ENCODE measurements around the gene BPI. TPM values are rescaled to one million over a fixed set of nuclear protein-coding genes. Genes with fewer than 3 reads are reported as not detected.
A peak's percentile ranks its signal among the peaks of the same experiment; 100 is the strongest.

The BPI gene
- total RNA-seq, 4 donors from 2014 or later: 0.66 to 0.92 TPM; not detected in 2

DNA sequence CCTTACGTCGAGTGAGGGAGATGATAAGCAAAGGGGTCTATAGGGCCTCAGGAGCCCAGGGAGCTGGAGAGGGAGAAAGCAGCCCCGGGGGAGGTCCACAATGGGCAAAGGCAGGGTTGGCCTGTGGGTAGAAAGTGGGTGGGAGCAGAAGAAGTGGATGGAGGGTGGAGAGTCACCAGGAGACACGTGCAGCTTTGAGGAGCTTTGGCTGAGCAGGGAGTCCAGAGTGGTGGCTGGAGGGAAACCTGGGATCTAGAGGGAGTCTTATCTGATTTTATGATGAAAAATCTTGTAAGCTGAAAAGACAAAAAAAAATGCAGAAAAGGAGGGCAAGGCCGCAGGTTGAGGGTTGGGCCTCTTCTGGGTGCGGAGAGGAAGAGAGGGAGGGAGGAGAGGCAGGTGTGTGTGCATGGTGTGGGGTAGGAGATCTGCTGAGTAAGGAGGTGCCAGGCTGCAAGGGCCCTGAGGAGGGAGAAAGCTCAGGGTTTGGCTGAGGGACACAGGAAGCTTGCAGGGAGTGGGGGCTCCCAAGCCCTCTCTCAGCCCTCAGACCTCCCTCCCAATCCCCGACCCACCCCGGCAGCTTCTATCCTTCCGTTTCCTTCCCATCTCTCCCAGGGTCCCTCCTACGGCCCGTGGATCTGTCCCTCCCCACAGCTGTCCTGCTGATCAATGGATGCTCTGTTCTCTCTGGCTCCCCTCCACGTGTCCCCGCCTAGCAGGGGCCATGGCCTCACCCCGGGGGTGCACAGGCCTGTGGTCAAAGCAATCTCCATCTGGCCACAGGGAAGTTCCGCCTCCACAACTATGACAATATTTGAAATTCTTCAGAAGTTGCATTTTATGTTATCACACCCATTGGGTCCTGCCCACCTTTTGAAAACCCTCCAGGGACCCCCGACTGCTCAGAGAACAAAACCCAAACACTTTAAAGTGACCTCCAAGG lies 17.1 kb upstream of the BPI start:
- 50% methylated on average over 16 of the region's 16 CpGs for WGBS
- intact Hi-C loops (cut with DNase I): no loop called here
- Histone ChIP-seq H3K36me3 (no peaks in the 10 kb centered on the region), H3K27ac (replicated peaks in 1 of 4) (no peak overlapping the region), H3K4me1 (peaks cover 3 to 15% (median 11%) of the 10 kb centered on the region in 4 donors), H3K9me3 (peaks cover 0 to 3% (median 0%) of the 10 kb centered on the region in 4 donors), H3K4me3 (no peak overlapping the region), H3K27me3 (peaks cover 0 to 3% (median 0%) of the 10 kb centered on the region in 4 donors)
- TF ChIP-seq, protein P1, sequence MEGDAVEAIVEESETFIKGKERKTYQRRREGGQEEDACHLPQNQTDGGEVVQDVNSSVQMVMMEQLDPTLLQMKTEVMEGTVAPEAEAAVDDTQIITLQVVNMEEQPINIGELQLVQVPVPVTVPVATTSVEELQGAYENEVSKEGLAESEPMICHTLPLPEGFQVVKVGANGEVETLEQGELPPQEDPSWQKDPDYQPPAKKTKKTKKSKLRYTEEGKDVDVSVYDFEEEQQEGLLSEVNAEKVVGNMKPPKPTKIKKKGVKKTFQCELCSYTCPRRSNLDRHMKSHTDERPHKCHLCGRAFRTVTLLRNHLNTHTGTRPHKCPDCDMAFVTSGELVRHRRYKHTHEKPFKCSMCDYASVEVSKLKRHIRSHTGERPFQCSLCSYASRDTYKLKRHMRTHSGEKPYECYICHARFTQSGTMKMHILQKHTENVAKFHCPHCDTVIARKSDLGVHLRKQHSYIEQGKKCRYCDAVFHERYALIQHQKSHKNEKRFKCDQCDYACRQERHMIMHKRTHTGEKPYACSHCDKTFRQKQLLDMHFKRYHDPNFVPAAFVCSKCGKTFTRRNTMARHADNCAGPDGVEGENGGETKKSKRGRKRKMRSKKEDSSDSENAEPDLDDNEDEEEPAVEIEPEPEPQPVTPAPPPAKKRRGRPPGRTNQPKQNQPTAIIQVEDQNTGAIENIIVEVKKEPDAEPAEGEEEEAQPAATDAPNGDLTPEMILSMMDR (IDR thresholded peaks at IDR 0.05): no peak
- TF ChIP-seq POLR2AphosphoS5 (IDR thresholded peaks at IDR 0.05) (no peak), EP300 (IDR thresholded peaks at IDR 0.05) (no peak), POLR2A (IDR thresholded peaks at IDR 0.05; ENCODE audit: low read depth) (no peak)
- DNase-seq (ENCODE audit: extremely low spot score): no peak

DNA sequence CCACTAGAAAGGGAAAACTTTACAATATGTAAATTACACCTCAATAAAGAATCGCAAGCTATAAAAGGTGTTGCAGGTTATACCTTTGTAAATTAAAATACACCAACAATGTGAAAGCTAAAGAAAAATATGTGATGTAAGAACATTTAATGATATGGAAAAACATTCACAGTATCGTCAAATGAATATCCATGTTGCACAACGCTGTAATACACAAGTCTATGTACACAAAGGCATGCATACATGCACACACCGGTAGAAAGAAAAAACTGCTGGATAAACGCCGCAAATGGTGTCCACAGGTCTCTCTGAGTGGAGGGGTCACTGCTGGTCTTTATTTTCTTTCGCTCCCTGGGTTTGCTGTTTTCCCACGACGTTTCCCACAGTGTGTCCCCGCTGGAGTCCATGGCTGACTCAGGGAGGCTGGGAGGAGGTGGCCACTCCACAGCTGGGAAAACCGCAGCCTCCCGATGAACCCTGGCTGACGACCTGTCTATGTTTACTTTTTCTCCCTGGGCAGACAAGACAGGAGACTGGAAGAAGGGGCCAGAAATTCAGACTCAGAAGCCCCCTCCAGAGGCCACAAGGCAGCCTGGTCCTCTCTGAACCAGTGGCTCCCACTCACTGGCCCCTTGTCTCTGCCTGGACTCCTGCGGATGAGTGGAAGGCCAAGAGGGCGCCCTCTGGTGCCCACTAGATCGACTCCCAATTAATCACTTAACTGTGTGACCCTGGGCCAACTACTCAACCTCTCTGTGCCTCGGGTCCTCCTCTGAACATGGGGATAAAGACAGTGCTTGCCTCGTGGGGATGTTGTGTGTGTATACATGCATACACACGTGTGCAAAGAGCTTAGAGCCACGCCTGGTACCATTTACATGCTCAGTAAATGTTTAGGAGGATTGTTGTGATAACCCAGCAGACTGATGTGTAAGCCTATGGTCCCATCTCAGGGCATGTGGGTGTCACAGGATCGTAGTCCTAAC lies 12.8 kb upstream of the BPI start:
- H3K4me1 ChIP-seq: peaks cover 3 to 15% (median 11%) of the 10 kb centered on the region in 4 donors
- no peak overlapping the region for H3K27ac ChIP-seq (replicated peaks in 1 of 4)
- H3K4me3 ChIP-seq: no peak overlapping the region
- H3K9me3 ChIP-seq: no peaks in the 10 kb centered on the region
- H3K27me3 ChIP-seq: peaks cover 0 to 10% (median 0%) of the 10 kb centered on the region in 4 donors
- no peaks in the 10 kb centered on the region for H3K36me3 ChIP-seq
- TF ChIP-seq POLR2A (IDR thresholded peaks at IDR 0.05; ENCODE audit: low read depth) (no peak), EP300 (IDR thresholded peaks at IDR 0.05) (no peak), POLR2AphosphoS5 (IDR thresholded peaks at IDR 0.05) (no peak)
- TF ChIP-seq, protein P1 (IDR thresholded peaks at IDR 0.05): peak in 2 of 3 experiments; percentile 14 to 39
- no peak for DNase-seq (ENCODE audit: extremely low spot score)
- intact Hi-C loops (cut with DNase I): no loop called here
- 46% methylated on average over 18 of the region's 21 CpGs for WGBS

DNA sequence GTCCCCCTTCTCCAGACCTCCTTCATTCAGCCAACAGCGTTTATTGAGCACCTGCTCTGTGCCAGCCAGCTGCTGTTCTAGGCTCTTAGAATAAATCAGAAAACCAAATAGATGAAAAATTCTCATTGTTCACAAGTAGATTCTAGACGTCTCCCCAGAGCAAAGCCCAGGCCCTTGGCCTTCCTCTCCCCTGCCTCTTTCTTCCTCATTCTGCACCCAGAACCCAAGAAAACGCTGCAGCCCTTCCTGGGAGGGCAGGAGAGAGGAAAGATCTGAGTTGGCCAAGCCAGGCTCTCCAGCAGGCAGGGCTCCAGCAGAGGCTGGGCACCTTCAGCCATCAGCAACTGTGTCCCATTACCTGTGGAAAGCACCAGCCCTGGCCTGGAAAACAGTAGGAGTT lies 12.0 kb upstream of the BPI start:
- peaks cover 0 to 7% (median 0%) of the 10 kb centered on the region in 4 donors for H3K27me3 ChIP-seq
- 39% methylated on average over 3 of the region's 3 CpGs for WGBS
- H3K36me3 ChIP-seq: no peaks in the 10 kb centered on the region
- H3K4me3 ChIP-seq: no peak overlapping the region
- peaks cover 3 to 11% (median 10%) of the 10 kb centered on the region in 4 donors for H3K4me1 ChIP-seq
- no peak for TF ChIP-seq POLR2A (IDR thresholded peaks at IDR 0.05; ENCODE audit: low read depth)
- TF ChIP-seq, protein P1 (IDR thresholded peaks at IDR 0.05): no peak
- TF ChIP-seq EP300 (IDR thresholded peaks at IDR 0.05): no peak
- TF ChIP-seq POLR2AphosphoS5 (IDR thresholded peaks at IDR 0.05): no peak
- no peak for DNase-seq (ENCODE audit: extremely low spot score)
- H3K27ac ChIP-seq (replicated peaks in 1 of 4): no peak overlapping the region
- no peaks in the 10 kb centered on the region for H3K9me3 ChIP-seq
- intact Hi-C loops (cut with DNase I): no loop called here

DNA sequence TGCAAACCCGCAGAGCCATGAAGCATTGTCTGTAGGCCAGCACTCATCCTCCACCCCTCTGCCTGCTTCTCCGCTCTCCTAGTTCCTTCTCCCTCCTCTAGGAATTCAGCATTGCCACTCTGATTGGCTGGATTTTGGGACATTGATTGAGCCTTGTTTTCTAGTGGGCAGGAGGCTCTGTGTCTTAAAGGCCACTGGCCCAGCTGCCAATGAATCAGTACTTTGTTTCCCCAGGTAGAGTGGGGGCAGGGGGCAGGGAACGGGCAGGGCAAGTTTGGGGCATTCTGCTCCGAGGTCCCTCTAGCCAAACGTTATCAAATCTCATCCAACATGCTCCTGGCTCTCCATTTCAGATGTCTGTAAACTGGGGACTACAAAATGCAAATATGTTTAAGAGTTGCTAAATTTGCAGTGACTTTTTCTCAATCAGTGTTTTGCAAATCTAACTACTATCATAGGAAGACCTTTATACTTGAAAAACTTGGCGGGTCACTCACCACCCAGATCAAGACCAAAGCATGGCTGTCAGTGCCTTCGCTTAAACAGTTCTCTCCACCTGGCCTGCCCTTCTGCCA lies 10.4 kb upstream of the BPI start:
- no peaks in the 10 kb centered on the region for H3K9me3 ChIP-seq
- no peak for DNase-seq (ENCODE audit: extremely low spot score)
- intact Hi-C loops (cut with DNase I): no loop called here
- peaks cover 5 to 14% (median 10%) of the 10 kb centered on the region in 4 donors for H3K4me1 ChIP-seq
- TF ChIP-seq, protein P1 (IDR thresholded peaks at IDR 0.05): no peak
- TF ChIP-seq POLR2A (IDR thresholded peaks at IDR 0.05; ENCODE audit: low read depth) (no peak), EP300 (IDR thresholded peaks at IDR 0.05) (no peak)
- WGBS: 70% methylated on average over 7 of the region's 7 CpGs
- peaks cover 0 to 7% (median 0%) of the 10 kb centered on the region in 4 donors for H3K27me3 ChIP-seq
- no peak overlapping the region for H3K4me3 ChIP-seq
- no peak overlapping the region for H3K27ac ChIP-seq (replicated peaks in 1 of 4)
- no peaks in the 10 kb centered on the region for H3K36me3 ChIP-seq
